Measurements from ENCODE around the gene SRRM1.
"Not testable (repeated sequence)": the region's sequence is repeated elsewhere in the genome, so short reads cannot be mapped to it uniquely, and the experiment has no call there.

SRRM1 gene

GRCh38 chr1:24711329-24711728, 68.2 kb downstream of the SRRM1 start:
- Mint-ChIP-seq H3K36me3 (ENCODE audit: low read depth) (no peaks in the 10 kb centered on the region), H3K4me1 (ENCODE audit: low read depth) (peaks cover 16% of the 10 kb centered on the region), H3K9me3 (no peaks in the 10 kb centered on the region), H3K27me3 (ENCODE audit: low read depth) (no peaks in the 10 kb centered on the region), H3K27ac (no peak overlapping the region), H3K4me3 (no peak overlapping the region)

GRCh38 chr1:24713176-24713575, 70.1 kb downstream of the SRRM1 start:
- peaks cover 14% of the 10 kb centered on the region for H3K4me1 Mint-ChIP-seq (ENCODE audit: low read depth)
- no peak overlapping the region for H3K4me3 Mint-ChIP-seq
- H3K36me3 Mint-ChIP-seq (ENCODE audit: low read depth) = no peaks in the 10 kb centered on the region
- no peaks in the 10 kb centered on the region for H3K27me3 Mint-ChIP-seq (ENCODE audit: low read depth)
- H3K27ac Mint-ChIP-seq = no peak overlapping the region
- H3K9me3 Mint-ChIP-seq = no peaks in the 10 kb centered on the region

DNA sequence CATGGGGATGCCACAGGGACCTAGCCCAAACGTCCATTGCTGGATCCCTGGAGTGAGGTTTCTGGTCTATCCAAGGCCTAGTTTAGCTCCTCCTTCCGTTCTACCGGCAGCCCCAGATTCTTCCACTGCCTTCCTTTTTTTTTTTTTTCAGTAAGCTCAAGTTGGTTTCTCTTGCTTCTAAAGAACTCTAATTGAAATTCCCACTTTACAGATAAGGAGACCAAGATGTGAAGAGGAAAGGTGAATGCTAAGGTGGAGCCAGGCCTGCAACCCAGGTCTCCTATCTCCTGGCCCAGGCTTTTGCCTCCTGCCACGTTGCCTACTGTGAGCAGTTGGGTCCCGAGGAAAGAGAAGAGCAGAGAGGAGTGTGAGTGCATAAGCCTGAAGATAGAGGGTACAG, 70.6 kb downstream of the SRRM1 start:
- H3K4me1 Mint-ChIP-seq (ENCODE audit: low read depth) = peaks cover 14% of the 10 kb centered on the region
- H3K27ac Mint-ChIP-seq = no peak overlapping the region
- no peak overlapping the region for H3K4me3 Mint-ChIP-seq
- no peaks in the 10 kb centered on the region for H3K36me3 Mint-ChIP-seq (ENCODE audit: low read depth)
- no peaks in the 10 kb centered on the region for H3K27me3 Mint-ChIP-seq (ENCODE audit: low read depth)
- no peaks in the 10 kb centered on the region for H3K9me3 Mint-ChIP-seq

- Mint-ChIP-seq H3K27me3 (ENCODE audit: low read depth) (no peaks in the 10 kb centered on the region), H3K27ac (no peak overlapping the region), H3K4me3 (no peak overlapping the region), H3K4me1 (ENCODE audit: low read depth) (peaks cover 4% of the 10 kb centered on the region), H3K36me3 (ENCODE audit: low read depth) (no peaks in the 10 kb centered on the region), H3K9me3 (no peaks in the 10 kb centered on the region)
Observed at GRCh38 chr1:24714859-24715520, 71.9 kb downstream of the SRRM1 start.

DNA sequence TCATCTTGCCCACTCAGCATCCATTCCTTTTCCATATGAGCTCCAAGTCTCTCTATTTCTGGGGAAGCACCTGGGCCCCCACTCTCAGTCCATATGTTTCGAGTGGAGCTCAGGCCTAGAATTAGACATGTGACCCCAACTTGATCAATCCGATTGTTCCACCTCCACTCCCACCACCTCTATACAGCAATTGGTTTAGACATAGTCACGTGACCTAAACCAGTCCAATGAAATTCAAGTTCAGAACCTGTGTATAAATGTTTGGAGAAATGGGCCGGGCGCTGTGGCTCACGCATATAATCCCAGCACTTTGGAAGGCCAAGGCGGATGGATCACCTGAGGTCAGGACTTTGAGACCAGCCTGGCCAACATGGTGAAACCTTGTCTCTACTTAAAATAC, 72.6 kb downstream of the SRRM1 start:
- Mint-ChIP-seq H3K27me3 (ENCODE audit: low read depth) (no peaks in the 10 kb centered on the region), H3K4me3 (no peak overlapping the region), H3K27ac (no peak overlapping the region), H3K36me3 (ENCODE audit: low read depth) (no peaks in the 10 kb centered on the region), H3K9me3 (no peaks in the 10 kb centered on the region), H3K4me1 (ENCODE audit: low read depth) (no peaks in the 10 kb centered on the region)

DNA sequence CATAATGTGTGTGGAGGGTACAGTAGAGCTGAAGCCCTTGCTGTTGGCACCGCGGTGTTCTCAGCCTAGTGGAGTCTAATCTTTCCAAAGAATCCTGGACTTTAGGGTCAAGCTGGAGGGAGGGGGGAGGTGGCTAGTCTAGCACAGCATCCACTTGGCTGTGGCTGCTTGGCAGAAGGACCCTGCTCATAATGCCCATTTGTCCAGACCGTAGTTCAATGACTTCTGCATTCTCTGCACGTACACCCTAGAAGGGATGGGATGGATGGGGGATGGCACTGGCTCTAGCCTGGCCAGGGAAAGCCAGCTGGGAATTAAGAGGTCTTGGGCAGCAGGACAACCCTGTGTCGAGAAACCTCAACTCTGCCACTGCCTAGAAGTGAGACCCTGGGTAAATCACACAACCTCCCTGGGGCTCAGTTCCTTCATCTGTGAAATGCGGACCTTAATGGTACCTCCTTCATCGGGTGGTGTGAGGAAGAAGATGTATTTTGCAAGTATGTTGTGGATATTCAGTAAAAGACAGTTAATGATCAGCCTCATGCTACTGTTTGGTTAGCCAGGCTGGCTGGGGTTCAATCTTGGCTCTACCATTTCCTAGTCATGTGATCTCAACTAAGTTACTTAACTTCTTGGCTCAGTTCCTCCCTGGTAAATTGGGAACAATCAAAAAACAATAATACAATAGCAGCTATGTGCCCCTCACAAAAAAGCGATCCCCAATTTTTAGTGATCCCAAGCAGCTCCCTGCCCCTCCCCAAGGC, 75.0 kb downstream of the SRRM1 start:
- Mint-ChIP-seq H3K4me1 (ENCODE audit: low read depth) (peaks cover 9% of the 10 kb centered on the region), H3K27me3 (ENCODE audit: low read depth) (no peaks in the 10 kb centered on the region), H3K36me3 (ENCODE audit: low read depth) (no peaks in the 10 kb centered on the region), H3K4me3 (no peak overlapping the region), H3K9me3 (no peaks in the 10 kb centered on the region), H3K27ac (no peak overlapping the region)

DNA sequence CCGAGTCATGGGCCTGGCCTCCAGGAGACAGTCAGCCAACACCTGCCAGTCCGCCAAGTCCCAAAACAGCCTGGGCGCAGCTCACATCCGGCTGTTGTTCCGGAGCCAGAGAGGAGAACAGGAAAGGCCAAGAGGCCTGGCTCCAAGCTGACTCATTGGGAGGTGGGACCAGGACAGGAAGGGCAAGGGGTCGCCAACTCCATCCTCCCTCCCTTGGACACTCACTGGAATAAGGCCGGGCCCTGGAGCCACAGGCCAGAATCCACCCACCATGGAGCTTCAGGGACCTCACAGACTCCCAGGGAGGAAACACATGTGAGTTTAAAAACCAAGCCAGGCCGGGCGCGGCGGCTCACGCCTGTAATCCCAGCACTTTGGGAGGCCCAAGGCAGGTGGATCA, 77.0 kb downstream of the SRRM1 start:
- Mint-ChIP-seq H3K36me3 (ENCODE audit: low read depth) (no peaks in the 10 kb centered on the region), H3K27ac (no peak overlapping the region), H3K4me3 (no peak overlapping the region), H3K9me3 (no peaks in the 10 kb centered on the region), H3K4me1 (ENCODE audit: low read depth) (peaks cover 9% of the 10 kb centered on the region), H3K27me3 (ENCODE audit: low read depth) (no peaks in the 10 kb centered on the region)

- H3K27ac Mint-ChIP-seq = no peak overlapping the region
- peaks cover 10% of the 10 kb centered on the region for H3K4me1 Mint-ChIP-seq (ENCODE audit: low read depth)
- no peaks in the 10 kb centered on the region for H3K27me3 Mint-ChIP-seq (ENCODE audit: low read depth)
- no peaks in the 10 kb centered on the region for H3K9me3 Mint-ChIP-seq
- H3K36me3 Mint-ChIP-seq (ENCODE audit: low read depth) = no peaks in the 10 kb centered on the region
- H3K4me3 Mint-ChIP-seq = no peak overlapping the region
Observed at GRCh38 chr1:24721533-24721932, 78.4 kb downstream of the SRRM1 start.

- H3K36me3 Mint-ChIP-seq (ENCODE audit: low read depth); H3K27me3 Mint-ChIP-seq (ENCODE audit: low read depth); H3K9me3 Mint-ChIP-seq: not testable (repeated sequence)
- Mint-ChIP-seq H3K27ac (peak overlapping the region; percentile 65), H3K4me1 (ENCODE audit: low read depth) (peaks cover 16% of the 10 kb centered on the region), H3K4me3 (peak overlapping the region; percentile 79)
Observed at GRCh38 chr1:24722073-24723035, 79.3 kb downstream of the SRRM1 start.
